GM21786 (cell line): ENCODE measurements around the gene ANK3.
"Not testable (repeated sequence)": the region's sequence is repeated elsewhere in the genome, so short reads cannot be mapped to it uniquely, and the experiment has no call there.

Experiments used
- ATAC-seq: cut with Tn5 transposase; IDR thresholded peaks from one replicate; pipeline ENCODE4 v1.9.1; 2021; ENCODE audit not compliant: unreplicated experiment

ANK3 gene

DNA sequence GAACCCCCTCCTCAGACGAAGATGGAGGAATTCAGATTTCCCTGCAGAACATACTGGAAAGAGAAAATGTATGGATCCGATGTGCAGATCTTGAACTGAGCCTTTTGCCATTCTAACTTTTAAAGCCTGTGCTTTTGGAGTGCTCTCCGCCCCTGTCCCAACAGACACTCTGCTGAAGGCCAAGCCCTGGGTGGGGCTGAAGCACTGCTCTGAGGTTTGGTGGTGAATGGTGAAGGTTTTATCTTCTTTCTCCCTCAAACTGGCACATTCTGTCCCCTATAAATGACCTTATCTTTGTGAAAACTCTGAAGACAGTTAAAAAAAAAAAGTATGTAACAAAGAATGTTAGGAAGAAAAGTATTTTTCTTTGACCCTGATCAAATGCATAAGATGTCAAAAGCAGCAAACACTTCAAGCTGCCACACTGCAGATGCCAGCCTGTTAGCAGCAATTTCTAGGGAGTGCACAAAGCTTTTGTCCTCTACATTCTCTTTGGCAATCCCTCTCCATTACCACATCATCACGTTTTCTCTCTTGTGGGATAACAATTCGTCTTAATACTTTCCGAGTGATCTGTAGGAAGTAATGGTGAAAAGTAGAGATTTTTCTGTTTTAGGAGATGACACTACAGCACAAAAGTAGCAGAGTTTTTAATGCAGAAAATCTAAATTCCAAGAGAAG, 346.0 kb downstream of the ANK3 start:
- ATAC-seq = no peak

DNA sequence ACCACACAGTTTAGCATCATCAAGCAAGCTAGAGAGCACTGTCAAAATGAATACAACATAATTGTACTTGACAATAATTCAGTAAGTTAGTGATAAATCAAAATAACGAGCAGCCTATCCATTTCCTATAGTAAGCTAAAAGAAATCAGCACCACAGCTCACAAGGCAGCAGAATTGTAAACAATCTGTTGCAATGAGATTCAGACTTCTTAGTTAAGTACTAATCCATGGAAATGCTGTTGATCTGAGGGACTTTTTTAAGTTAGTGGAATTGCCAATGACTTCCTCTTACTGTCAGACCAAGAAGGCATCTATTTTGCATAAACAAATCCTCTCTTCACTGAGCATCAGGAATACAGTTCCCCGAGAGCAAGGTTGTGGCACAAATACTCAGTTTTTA, 346.8 kb downstream of the ANK3 start:
- no peak for ATAC-seq

DNA sequence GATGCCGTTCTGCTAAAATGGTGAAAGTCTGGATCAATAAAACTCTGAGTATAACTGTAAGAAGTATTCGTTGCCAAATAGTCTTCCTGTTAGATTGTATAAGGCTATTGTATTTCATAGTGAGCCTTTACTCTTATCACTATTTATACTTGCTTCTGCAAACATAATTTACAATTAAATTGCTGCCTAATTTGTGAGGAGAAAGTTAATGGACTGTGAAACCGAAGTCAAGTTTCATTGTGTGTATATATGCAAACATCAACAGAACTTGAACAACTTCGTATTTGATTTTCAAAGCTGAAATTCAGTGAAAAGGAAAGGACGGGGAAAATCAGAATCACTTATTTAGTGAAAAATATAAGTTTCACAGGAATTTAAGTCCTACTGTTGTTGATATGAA, 347.4 kb downstream of the ANK3 start:
- no peak for ATAC-seq

DNA sequence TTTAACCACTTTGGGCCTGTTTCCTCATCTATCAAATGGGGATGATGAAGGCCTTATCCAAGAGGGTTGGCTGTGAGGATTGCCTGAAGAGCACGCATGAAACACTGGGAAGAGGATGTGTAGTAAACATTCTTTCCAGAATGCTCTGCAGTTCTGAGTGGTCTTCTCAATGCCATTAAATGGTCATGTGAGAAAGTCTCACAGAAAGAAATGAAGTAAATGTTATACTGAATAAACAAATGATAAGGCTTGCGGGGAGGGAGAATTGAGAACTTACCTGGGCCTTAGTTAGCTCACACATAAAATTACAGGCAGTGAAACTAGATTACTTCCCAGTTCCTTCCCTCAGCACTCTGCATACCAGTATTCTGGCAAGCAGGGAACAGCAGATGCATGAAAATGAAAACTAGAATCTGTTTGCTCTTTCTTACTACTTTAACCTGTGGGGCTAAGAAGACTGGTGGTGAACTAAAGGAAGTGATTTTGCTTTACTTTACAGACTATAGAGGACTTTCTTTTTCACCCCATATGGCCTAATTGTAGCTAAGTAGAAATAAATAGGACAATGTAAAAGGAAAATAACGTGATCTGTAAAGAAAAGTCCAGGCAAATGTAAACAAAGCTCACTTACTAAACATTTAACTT, 348.1 kb downstream of the ANK3 start:
- ATAC-seq = no peak

DNA sequence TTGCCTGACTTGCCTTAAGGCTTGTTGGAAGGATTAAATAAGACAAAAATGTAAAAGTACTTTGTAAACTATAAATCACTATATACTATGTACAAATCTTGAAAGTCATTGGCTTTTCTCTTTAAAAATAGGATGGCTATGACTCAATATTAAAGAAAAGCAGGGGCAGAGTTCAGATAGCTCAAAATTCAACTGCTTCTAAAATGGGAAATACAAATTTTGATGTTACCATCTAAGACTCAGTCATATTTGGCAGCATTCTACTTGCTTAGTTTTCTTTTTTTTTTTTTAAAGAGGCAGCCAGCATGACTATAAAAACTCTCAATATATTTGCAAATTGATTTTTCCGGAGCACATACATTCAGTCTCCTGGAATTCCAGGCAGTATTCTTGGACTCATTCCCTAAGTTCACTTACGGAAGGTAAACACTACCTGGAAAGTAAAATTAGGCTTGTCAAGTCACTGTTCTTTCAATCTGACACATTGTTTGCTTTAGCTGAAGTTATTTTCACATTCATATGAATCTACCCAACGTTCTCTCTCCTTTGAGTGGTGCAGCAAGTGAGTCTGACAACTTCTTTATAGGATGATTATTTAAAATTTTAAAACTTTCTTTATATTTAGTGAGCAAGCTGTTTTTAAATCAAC, 349.5 kb downstream of the ANK3 start:
- no peak for ATAC-seq

- ATAC-seq = no peak
Observed at GRCh38 chr10:60035984-60036383, 353.7 kb downstream of the ANK3 start.

GRCh38 chr10:60035375-60035774, 354.3 kb downstream of the ANK3 start:
- not testable (repeated sequence) for ATAC-seq

GRCh38 chr10:60032723-60033122, 357.0 kb downstream of the ANK3 start:
- peak; percentile 46 for ATAC-seq

DNA sequence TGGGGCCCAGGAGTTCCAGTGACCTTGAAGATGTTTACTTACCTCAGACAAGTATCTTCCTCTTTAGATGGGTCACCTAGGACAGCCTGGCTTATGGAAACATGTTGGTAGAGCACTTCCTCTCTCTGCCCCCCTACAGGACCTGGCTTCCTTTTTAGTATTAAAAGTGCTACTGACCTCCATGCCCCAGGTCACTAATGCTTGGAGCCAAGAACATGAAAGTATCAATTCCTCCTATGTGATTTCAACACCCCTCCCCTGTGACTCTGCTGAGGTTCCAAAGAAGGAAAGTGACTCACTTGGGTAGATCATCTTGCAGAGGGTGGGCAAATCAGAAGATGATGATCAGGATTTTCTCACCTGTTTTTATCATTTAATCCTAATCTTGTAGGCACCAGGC, 358.0 kb downstream of the ANK3 start:
- ATAC-seq = peak; percentile 73

GRCh38 chr10:60031183-60031582, 358.5 kb downstream of the ANK3 start:
- ATAC-seq = no peak

DNA sequence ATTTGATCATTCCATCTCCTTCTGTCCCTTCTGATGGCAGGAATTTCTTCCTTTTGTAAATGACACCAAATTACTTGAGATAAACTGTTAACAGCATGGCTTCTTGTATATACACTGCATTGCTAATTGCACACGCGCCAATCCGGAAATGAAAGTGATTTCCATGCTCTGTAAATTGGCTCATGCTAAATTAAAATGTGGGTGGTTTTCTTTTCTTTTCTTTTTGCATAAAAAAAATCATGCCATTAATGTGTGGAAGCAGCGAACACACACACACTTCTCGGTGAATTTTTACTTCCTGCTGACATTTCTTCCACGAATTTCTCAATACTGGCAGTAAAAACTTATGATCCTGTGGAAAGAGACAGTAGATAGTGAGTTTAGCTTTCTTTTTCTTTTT, 360.2 kb downstream of the ANK3 start:
- ATAC-seq = no peak

GRCh38 chr10:60028081-60028480, 361.6 kb downstream of the ANK3 start:
- no peak for ATAC-seq

GRCh38 chr10:60025279-60025678, 364.4 kb downstream of the ANK3 start:
- no peak for ATAC-seq

- no peak for ATAC-seq
Observed at GRCh38 chr10:60024506-60024905, 365.2 kb downstream of the ANK3 start.

DNA sequence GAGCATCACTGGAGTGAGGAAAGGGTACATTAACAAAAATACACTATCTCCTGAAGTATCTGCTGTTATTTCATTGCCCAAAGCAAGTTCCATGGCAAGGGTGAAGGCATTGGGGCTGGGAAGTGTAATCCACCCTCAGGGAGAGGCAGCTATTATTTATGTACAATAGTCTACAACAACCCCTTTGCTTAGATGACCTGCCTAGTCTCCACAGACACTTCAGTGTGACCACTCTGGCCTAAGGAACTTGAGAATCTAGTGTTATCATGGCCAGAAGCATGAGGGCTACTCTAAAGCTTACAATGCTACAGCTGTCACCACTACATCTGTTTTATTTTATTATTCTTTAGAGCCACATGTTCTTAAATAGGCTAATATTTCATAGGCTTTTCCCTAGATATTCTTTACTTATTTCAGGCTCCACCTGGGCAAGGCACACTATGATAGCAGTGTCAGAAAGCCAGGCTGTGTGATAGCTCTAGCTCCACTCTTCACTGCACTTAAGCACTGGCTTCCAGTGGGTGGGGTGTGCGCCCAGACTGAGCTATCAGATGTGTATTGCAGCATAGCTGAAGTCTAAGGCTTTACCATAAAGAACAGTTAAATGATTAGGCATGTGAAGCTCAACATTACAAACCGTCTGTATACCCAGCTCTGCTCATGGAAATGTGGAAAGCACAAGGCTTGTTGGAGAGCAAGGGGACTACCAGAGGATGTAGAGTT, 366.4 kb downstream of the ANK3 start:
- ATAC-seq = no peak

GRCh38 chr10:60021361-60021760, 368.3 kb downstream of the ANK3 start:
- no peak for ATAC-seq

- no peak for ATAC-seq
Observed at GRCh38 chr10:60016794-60017193, 372.9 kb downstream of the ANK3 start.

GRCh38 chr10:60009710-60010383, 379.8 kb downstream of the ANK3 start:
- no peak for ATAC-seq

DNA sequence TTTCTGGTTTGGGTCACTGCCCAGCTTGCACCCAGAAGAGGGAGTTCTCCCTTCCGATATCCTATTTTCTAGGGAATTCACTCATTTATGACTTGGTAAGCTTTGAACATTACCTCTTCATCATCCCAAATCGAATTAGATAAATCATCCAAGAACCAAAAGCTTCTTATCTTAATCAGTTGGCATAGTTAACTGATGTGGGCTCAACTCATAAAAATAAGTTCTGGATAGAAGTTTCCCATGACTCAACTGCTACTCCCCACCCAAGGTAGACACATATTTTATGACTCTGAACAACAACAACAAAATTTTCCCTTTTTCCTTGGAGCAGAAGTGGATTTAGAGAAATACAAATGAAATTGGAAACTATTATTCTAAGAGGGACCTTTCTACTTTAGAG, 380.4 kb downstream of the ANK3 start:
- ATAC-seq = no peak

DNA sequence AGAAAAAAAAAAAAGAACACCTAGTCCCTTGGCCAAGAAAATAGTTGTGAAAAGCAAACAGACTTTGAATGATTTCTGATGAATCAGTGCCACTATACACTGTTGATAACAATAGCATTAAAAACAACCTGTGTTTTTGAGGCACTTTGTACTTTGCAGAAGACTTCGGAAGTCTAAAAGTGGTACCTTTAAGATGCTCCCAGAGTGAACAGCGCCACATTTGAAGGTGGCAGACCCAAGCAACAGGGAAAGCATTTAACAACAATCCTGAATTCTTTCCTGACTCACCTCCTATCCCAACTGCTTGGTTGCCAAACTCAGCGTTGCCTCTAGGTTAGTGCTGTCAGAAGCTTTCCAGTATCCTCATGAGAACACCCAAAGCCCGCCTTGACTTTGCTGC, 380.9 kb downstream of the ANK3 start:
- ATAC-seq = no peak

DNA sequence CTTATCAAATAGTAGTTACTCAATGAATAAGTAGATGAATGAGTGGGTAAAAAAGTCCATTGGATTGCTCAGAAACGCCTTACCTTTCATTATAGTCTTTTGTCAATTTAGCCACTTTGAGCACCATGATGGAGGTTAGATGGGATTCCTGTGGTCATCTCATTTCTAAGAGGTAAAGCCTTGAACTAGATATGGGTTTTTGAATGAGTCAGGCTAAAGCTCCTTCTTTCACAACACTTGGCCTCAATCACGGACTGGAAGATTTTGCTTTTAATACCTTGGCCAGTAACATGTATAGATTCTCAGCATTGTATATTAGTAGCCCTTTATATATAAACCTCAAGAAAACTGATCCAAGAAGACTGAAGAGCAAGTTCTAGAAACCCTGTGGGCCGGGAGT, 383.6 kb downstream of the ANK3 start:
- ATAC-seq = no peak
